GM18507 (cell line): ENCODE results near the gene TLE5.

Source experiments
- DNase-seq: peaks from one replicate; pipeline ENCODE4 v3.0.0; 2011; ENCODE audit warnings: low read depth; ENCODE audit not compliant: insufficient read length; ENCODE audit errors: extremely low spot score
- FAIRE-seq: peaks from 2 replicates; lab custom pipeline; 2011; peaks lifted over from hg19 to GRCh38; lab: Jason Lieb, UNC

Gene TLE5, protein sequence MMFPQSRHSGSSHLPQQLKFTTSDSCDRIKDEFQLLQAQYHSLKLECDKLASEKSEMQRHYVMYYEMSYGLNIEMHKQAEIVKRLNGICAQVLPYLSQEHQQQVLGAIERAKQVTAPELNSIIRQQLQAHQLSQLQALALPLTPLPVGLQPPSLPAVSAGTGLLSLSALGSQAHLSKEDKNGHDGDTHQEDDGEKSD

DNA sequence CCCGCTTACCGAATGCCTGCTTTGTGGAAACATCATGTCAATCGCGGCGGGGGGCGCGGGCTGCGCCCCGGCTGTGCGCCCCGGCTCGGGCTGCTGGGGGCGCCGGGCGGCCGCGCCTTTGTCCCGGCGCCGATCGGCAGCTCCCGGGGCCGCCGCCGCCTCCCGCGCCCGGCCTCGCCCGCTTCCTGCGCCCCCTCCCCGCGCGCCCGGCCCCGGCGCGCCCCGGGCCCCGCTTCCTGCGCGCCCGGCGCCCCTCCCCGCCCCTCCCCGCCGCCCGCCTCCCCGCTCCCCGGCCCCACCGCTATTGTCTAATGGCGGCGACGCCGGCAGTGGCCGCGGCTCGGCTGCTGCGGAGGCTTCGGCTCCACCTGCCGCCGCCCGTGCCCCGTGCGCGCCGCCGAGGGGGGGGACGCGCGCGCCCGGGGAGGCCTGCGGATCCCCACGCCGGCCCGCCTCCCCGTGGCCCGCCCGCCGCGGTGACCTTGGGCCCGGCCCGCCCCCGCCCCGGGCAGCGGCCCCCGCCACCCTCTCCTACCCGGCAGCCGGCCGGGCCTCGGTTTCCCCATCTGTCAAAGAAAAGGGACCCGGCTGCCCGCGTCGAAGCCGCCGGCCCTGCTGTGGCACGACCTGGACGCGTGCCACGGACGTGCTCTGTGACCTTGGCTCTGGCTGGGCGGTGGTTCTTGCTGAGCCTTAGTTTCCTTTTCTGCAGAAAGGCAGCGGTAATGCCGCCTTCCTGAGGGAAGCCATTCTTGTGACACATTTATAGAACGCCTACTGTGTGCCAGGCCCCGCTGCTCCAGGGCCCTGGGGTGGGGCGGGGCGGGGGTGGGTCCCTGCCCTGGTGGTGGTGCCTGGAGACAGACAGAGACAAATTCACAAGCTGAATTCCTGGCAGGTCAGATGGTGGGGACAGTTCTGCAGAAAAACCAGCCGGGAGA is at the start of gene TLE5:
Gene TLE5, minus strand, starts transcription at position 331 of the 941 bp plus-strand sequence. Its CDS starts 295 bp downstream, at position 36.
- DNase-seq (no peak), FAIRE-seq (no peak)

DNA sequence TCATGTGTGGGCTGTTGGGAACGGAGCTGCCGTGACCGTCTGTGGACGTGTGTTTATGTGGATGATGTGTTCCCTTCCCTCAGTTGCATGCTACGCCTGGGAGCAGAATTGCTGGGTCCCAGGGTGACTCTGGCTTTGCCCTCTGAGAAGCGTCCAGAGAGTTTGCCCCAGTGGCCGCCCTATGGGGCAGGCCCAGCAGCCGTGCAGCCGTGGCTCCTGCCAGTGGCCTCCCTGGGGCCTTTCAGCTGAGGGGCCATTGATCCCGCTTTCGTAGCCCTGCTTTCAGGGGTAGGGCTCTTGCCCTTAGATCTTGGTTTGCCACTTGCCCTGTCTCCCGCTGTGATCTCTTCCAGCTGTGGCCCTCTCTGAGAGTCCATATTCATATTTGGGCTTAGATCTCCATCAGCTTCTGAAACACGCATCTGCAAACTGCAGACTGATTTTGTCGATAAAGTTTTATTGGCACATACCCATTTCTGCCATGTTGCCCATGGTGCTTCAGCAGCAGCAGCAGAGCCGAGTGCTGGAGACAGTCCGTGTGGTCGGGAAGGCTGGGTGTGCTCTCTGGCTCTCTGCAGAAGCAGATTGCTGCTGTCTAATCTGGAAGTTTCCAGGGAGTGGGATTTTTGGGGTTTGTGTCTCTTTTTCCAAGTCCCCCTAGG is 49.4 kb upstream of the TLE5 start:
- DNase-seq (no peak), FAIRE-seq (no peak)

DNA sequence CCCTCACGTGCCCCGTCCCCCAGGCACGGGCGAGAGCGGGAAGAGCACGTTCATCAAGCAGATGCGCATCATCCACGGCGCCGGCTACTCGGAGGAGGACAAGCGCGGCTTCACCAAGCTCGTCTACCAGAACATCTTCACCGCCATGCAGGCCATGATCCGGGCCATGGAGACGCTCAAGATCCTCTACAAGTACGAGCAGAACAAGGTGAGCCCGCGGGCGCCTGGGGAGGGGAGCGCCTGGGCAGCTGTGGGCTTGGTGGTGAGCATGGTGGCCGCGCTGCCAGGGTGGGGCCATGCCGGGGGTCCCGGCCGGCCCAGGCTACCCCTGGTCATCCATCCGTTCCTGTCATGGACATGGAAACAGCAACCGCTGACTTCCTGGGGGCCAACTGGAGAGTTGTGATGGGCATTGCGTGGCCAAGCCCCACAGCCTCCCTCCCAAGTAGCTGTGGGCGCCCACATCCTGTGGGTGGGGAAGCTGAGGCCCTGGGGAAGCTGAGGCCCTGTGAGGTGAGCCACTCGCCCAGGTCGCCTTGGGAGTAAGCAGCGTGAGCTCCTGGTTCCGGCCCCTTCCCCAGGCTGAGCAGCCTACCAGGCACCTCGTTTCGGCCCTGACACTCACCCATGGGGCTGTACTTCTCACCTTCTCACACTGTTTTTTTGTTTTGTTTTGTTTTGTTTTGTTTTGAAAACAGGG is 48.0 kb upstream of the TLE5 start:
- no peak for DNase-seq
- no peak for FAIRE-seq

DNA sequence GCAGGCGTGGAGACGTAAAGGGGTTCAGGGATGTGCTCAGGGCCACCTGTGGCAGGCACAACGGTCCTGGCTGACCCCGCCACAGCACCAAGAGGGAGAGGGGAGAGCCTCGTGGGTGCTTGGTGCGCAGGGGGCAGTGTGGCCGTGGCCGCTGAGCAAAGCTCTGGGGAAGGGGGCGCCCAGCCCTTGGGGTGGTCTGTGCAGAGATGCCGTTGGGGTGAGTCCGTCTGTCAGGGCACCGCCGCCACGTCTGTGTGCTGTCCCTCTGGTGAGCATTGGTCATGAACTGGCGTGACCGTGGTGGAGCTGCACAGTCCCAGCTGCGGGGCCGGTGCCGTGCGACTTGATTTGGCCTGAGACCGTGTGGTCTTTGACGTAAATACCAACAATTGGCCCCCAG is 47.2 kb upstream of the TLE5 start:
- DNase-seq (no peak), FAIRE-seq (no peak)

DNA sequence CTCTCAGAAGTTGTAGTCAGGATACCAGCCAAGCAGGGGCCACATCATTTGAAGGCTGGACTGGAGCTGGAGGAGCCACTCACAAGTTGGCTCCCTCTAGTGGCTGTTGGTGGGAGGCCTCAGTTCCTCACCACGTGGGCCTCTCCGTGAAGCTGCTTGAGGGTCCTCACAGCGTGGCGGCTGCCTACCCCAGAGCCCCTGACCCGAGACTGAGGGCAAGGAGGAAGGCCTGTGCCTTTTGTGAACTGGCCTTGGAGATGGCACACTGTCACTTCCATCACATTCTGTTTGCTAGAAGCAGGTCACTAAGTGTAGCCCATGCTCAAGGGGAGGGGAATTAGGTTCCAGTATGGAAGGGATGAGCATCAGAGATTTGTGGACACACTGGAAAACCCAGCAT is 46.5 kb upstream of the TLE5 start:
- no peak for DNase-seq
- peak; percentile 86 for FAIRE-seq

DNA sequence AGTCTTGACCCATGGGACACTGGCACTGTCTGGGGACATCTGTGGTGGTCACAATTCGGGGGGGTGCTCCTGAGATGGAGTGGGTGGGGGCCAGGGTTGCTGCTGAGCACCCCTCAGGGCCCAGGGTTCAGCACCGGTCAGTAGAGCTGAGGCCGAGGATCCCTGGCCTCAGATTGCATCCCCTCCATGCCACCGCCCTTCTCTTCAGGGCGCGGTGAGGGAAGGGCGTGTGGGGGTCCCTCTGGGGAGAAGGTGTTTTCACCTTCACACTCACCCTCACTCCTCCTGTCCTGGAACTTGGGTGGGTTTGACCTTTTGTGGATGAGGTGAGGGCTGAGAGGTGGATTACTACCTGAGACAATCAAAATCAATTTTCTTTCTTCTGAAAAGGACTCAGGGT is 45.4 kb upstream of the TLE5 start:
- DNase-seq, result no peak
- FAIRE-seq, result no peak

DNA sequence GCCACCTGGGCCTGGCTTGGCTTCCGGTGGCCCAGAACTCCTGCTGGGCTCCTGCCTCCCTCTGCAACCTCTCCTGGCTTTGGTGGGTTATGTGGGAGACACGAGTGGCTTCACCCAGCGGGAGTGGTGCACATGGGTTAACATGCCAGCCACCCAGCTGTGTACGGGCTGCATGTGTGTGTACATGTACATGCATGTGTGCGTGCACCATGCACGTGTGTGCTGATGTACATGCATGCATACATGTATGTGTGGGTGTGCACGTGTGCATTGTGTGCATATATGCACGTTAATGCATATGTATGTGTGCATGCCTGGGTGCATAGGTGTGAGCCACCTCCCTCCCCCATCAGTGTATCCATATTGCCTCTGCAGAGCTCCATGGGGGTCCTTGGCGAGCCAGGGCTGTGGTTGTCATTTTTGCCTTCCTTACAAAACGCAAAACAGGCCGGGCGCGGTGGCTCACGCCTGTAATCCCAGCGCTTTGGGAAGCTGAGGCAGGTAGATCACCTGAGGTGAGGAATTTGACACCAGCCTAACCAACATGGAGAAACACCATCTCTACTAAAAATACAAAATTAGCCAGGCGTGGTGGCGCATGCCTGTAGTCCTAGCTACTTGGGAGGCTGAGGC is 44.3 kb upstream of the TLE5 start:
- no peak for FAIRE-seq
- no peak for DNase-seq

DNA sequence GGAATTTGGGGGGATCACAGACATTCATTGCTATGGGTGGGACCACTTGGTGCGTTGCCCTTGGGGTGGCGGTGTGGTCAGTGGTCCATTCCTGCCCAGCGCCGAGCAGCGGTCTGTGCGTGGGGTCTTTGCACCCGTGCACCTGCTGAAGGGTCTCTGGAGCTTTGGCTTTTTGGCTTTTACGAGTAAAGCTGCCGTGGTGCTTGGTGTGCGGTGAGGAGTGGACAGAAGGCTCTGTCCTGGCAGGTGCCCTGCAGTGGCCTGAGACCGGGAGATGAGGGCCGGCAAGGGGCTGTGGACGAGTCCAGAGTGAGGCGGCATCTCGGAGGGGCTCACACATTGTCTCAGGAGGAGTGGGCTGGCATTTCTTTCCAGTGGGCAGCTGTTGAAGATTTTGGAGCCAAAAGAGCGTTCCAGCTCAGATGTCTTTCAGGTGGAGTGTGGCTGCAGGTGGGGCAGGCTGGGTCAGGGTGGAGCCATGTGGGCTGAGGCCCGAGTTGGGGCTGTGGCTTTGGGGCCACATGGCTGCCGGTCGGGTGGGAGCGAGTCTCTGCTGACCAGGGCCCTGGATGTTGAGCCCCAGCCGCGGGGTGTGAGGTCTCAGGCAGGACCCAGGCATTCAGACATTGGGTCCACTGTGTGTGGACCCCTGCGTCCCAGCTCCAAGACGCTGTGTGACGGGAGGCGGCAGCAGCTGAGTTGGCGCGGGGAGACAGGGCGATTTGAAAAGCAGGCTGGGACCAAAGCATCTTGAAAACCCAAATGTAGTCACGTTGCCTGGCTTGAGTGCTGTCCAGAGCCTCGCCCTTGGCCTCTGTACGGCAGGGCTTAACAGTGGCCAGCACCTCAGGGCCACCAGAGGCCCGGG is 43.6 kb upstream of the TLE5 start:
- DNase-seq, result no peak
- FAIRE-seq, result no peak

DNA sequence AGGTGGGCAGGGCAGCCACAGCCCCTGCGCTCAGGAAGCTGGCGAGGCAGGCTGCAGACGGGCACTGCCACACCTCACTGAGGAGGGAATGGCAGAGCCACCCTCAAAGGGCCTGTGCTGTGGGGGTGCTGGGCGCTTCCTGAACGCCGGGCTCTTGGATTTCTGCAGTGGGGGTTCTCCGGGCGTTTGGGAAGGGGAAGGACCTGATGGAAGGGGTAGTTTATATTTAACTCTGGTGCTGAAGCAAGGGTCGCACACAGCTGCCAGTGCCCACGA is 42.4 kb upstream of the TLE5 start:
- FAIRE-seq, result no peak
- no peak for DNase-seq

DNA sequence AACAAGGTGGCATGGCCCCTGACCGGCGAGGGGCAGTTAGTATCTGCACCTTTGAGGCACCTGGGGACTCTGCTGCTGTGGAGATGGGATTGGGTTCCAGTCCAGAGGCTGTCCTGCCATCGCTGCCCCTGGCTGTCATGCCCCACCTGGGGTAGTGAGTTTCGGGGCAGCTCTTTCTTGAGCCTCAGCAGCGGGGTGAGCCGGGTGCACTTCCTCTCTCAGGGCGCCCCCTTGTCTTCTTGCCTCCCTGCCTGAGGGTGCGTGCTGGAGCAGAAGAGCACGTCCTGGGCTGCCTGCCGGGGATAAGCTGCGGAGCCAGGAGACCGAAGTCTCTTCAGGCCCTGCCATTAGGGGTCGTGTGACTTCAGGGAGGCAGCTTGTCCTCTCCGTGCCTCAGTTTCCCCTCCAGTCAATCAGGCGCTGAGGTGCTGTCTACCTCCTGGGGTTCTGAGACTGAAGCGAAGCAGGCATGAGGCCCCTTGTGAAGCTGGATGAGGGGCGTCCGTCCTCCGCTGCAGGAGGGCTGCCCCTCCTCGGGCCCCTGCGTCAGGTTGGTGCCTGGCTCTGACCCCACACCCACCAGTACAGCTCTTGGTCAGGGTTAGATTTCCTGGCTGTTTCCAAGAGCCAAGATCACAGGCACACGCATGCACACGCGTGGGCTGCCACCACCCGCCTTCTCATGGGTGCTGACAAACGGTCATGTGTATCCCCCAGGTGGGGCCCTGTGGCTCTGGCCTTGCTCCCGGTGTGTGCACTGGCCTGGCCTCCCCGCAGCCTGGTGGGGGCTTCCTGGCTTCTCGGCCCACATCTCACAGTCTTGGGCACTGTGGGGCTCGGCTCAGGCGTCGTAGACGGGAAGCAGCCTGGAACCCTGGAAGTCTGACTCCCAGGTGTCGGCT is 40.2 kb upstream of the TLE5 start:
- DNase-seq (no peak), FAIRE-seq (no peak)

DNA sequence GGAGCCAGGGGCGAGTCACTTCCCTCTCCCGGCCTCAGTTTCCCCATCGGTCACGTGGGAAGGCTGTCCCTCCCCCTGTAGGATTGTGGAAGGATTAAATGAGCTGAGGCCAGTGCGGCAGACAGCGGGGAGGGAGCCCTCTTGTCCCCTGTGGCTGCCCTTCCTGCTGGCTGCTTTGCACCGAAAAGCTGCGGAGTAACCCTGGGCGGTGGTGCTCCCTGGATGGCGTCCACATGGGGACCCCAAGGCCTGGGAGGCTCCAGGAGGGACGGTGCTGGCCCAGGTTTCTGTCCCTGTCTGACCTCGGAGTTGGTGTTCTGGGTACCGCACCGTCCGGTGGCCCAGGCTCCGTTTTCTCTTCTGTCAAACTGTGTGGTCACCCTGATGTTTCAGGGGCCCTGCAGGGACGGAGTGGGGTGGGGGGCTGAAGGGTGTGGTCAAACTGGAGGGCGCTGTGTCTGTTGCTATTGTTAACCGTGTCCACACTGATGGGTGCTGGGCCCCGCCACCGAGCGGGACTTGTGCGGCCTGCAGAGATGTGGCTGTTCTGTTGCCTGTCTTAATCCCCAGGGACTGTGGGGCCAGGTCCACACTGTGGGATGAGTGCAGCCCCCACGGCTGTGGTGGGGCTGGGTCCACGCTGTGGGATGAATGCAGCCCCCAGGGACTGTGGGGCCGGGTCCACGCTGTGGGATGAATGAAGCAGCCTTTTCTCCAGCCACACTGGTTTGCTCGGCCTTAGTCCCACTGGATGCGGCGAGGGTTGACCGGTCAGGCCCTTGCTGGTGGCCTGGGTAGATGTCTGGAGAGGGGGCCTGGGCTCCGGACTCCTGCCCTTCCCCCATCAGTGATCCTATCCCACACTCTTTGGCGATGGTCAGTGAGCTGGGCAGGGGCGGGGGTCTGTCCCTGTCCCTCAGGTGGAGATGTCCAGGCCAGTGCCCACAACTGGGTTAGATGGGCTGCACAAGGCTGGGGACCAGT is 38.7 kb upstream of the TLE5 start:
- FAIRE-seq (no peak), DNase-seq (no peak)

DNA sequence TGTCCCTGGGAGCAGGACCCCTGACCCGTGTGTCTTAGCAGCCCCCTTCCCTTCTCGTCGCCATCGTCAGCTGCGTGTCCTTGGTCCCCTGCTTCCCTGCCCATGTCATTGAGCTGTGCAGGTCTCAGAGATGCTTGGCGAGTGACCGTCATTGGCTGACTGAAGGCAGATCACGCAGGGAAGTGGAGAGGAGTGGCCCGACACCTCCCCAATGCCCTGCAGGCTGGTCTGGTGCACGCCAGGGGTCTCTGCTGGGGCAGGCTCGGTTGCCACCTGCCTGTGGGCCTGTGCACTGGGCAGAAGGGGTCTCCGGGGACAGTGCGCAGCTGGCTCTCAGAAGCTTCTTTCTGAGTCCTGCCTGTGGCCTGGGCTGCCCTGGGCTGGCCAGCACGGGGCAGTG is 38.0 kb upstream of the TLE5 start:
- DNase-seq (no peak), FAIRE-seq (no peak)

DNA sequence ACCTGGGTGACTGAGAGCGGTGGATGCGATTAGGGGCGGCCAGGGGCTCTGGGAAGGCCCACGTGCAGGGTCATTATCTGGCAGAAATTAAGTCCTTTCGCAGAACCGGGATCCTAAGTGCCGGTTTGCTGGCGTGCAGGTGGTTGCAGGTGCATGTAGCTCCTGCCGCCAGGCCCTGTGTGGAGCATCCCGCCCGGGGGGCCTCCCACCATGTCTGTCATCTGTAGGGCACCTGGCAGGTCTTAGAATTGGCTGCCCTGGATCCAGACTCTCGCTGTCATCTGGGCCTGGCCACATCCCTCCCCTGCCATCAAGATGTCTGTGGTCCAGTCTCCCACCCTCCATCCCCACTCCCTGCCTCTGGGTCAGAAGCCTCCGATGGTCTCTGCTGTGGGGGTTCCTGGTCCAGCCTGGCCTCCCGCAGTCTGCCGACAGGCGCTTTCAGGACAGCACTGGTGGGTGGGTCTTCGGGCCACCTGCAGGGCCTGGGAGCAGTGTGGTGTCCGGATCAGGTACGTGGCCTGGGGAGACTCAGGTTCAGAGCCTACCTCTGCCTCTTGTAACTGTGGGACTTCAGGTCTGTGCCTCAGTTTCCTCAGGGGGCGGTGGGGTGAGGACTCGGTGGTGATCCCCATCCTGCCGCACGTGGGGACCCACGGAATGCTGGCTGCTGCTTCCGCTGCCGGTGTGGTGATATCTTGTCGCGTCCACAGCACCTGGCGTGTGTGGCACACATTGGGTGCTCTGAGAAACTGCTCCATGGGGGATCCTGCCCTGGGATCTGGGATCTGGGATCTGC is 37.3 kb upstream of the TLE5 start:
- FAIRE-seq (no peak), DNase-seq (no peak)

DNA sequence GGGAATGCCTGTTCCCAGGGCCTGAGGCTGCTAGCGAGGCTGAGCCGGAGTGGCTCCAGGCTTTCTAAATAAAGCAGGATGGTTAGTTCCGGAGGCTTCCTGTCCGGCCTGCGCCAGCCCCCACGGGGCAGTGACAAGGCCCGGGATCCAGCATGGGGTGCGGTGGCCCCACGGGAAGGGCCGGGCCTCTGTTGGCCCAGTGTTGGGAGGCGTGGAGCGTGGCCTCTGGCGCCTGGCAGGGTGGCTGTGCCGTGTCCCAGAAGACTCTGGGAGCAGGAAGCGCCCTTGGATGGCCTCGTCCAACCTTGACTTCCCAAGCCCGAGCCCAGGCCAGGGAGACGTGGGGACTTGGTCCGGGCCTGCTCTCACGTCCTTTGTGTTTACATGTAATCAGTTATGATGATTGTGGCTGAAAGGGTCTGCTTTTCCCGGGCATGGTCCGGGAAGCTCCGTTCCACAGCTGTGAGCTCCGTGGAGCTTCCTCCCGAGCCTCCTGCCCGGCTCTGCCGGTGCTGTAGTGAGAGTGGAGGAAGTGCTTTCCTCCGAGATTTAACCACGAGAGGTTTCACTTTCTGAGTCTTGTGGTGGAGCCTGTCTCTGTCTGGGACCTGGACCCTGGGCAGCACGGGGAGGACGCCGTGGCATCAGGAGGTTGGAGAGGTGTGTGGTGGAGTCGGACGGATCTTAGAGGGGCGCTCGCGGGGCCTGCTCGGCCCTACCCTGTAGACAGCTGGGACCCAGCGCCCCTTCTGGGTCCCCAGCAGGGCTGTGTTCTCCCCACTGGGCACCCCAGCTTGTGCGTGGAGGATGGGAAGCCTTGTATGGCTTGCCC is 36.4 kb upstream of the TLE5 start:
- DNase-seq (no peak), FAIRE-seq (peak; percentile 35)

DNA sequence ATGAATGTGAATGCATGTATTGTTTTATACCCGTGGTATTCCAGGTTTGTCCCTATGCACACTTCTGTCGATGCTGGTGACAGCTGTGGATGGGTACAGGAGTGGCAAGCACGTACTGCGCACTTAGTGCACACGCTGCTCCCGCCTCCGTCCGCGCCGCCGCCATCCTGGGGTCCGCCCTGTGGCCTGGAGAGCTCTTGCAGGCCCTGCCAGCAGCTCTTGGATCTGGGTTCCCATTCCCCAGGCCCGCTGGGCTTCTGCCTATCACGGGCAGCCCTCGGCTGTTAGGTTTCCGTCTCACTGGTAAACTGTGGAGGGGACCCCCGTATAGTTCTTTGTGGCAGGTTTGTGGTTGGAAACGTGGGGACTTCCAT is 35.8 kb upstream of the TLE5 start:
- FAIRE-seq, result no peak
- DNase-seq, result no peak
